ENCODE results near the gene TRAPPC6A.
A peak's percentile ranks its signal among the peaks of the same experiment; 100 is the strongest.

The TRAPPC6A gene

DNA sequence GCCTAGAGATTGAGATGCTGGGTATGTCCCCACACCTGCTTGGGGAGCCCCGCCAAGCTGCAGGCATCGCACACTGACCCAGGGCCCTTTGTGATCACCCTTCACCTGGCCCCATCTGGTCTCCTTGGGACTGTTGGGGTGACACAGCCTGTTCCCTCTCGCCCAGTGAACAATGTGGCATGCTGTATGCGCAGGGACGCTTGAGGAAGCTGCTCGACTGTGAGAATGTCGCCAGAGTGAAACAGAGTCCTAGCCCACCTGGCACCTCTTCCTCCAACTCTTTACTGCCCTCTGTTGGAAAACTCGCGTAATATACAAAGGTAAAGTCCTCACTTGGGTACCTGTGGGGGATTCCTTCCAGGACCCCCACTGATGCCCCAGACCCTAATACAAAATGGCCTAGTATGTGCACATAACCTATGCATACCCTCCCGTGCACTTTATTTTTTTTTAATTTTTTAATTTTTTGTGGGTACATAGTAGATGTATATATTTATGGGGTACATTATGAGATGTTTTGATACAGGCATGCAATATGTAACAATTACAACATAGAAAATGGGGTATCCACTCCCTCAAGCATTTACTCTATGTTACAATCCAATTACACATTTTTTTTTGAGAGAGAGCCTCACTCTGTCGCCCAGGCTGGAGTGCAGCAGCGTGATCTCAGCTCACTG lies 9.5 kb upstream of the TRAPPC6A start:
- no peaks in the 10 kb centered on the region for H3K27me3 ChIP-seq (ENCODE audit: control insufficient read depth, low read length)
- no peaks in the 10 kb centered on the region for H3K9me2 ChIP-seq (replicated peaks; ENCODE audit: control insufficient read depth, low read length)
- no peak overlapping the region for H3K4me3 ChIP-seq (ENCODE audit: low read length)
- H3F3A ChIP-seq (ENCODE audit: control insufficient read depth, insufficient read depth) = no peaks in the 10 kb centered on the region
- no peaks in the 10 kb centered on the region for H3K9me3 ChIP-seq (ENCODE audit: control insufficient read depth, insufficient read depth, low read length)
- H4K20me1 ChIP-seq (ENCODE audit: control insufficient read depth, insufficient read depth, low read depth, low read length) = no peaks in the 10 kb centered on the region
- no peak overlapping the region for H3K27ac ChIP-seq (ENCODE audit: low read depth, low read length)
- no peak overlapping the region for H3K4me2 ChIP-seq (ENCODE audit: low read length)
- TF ChIP-seq EZH2phosphoT487 (IDR thresholded peaks at IDR 0.05; ENCODE audit: borderline replicate concordance, low read length) = no peak
- TF ChIP-seq, protein P1, sequence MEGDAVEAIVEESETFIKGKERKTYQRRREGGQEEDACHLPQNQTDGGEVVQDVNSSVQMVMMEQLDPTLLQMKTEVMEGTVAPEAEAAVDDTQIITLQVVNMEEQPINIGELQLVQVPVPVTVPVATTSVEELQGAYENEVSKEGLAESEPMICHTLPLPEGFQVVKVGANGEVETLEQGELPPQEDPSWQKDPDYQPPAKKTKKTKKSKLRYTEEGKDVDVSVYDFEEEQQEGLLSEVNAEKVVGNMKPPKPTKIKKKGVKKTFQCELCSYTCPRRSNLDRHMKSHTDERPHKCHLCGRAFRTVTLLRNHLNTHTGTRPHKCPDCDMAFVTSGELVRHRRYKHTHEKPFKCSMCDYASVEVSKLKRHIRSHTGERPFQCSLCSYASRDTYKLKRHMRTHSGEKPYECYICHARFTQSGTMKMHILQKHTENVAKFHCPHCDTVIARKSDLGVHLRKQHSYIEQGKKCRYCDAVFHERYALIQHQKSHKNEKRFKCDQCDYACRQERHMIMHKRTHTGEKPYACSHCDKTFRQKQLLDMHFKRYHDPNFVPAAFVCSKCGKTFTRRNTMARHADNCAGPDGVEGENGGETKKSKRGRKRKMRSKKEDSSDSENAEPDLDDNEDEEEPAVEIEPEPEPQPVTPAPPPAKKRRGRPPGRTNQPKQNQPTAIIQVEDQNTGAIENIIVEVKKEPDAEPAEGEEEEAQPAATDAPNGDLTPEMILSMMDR (IDR thresholded peaks at IDR 0.05; ENCODE audit: low read depth, low read length, poor library complexity, severe bottlenecking) = peak; percentile 61
- peaks cover 3% of the 10 kb centered on the region; the same call in 1 of the 2 replicates for H3K4me1 ChIP-seq (ENCODE audit: control insufficient read depth, low read length)
- no peaks in the 10 kb centered on the region for H3K36me3 ChIP-seq (ENCODE audit: control insufficient read depth, low read length)
- no peaks in the 10 kb centered on the region for H3K79me2 ChIP-seq (ENCODE audit: control insufficient read depth, low read length)

DNA sequence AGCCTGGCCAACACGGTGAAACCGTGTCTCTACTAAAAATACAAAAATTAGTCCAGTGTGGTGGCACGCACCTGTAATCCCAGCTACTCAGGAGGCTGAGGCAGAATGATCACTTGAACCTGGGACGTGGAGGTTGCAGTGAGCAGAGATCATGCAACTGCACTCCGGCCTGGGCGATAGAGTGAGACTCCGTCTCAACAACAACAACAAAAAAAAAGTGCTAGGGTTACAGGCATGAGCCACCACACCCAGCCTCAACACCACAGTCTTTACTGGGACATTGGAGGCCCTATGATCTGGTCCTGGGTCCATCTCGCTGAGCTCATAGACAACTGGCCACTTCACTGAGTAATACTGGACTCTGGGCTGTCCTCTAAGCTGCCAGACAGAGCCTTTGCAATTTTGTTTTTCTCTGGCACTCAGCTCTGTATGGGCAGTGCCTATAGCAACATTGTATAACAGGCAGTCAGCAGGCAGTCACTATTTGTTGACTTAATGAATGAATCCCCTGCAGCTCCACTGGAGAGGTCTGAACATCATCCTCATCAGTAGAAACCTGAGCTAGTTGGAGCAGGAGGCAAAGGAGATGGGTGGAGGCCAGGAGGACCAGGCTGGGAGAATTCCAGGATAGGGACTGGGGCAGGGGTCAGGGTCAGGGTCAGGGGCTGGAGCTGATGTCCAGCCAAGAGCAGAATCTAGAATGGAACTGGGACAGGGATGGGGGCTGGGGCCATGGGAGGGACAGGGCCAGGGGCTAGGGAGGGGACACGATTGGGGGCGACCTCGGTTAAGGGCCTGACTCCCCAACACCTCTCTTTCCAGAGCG lies 8.7 kb upstream of the TRAPPC6A start:
- TF ChIP-seq EZH2phosphoT487 (IDR thresholded peaks at IDR 0.05; ENCODE audit: borderline replicate concordance, low read length) = no peak
- TF ChIP-seq, protein P1 (IDR thresholded peaks at IDR 0.05; ENCODE audit: low read depth, low read length, poor library complexity, severe bottlenecking) = no peak
- Histone ChIP-seq H3K4me1 (ENCODE audit: control insufficient read depth, low read length) (peaks cover 3% of the 10 kb centered on the region; the same call in 1 of the 2 replicates), H3K79me2 (ENCODE audit: control insufficient read depth, low read length) (peaks cover under 1% of the 10 kb centered on the region), H4K20me1 (ENCODE audit: control insufficient read depth, insufficient read depth, low read depth, low read length) (no peaks in the 10 kb centered on the region), H3F3A (ENCODE audit: control insufficient read depth, insufficient read depth) (no peaks in the 10 kb centered on the region), H3K36me3 (ENCODE audit: control insufficient read depth, low read length) (peaks cover under 1% of the 10 kb centered on the region), H3K4me3 (ENCODE audit: low read length) (no peak overlapping the region), H3K9me3 (ENCODE audit: control insufficient read depth, insufficient read depth, low read length) (no peaks in the 10 kb centered on the region), H3K4me2 (ENCODE audit: low read length) (no peak overlapping the region), H3K9me2 (replicated peaks; ENCODE audit: control insufficient read depth, low read length) (no peaks in the 10 kb centered on the region), H3K27ac (ENCODE audit: low read depth, low read length) (no peak overlapping the region), H3K27me3 (ENCODE audit: control insufficient read depth, low read length) (no peaks in the 10 kb centered on the region)

DNA sequence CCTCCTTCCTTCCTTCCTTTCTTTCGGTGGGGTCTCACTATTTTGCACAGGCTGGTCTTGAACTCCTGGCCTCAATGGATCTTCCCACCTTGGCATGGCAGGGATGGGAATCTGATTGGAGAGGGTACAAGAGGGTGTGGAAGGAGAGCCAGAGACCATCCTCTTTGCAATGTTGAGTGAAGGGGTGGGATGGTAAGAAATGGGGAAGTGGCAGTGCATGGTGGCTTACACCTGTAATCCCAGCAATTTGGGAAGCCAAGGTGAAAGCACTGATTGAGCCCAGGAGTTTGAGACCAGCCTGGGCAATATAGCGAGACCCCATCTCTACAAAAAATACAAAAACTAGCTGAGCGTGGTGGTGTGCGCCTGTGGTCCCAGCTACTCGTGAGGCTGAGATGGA lies 6.1 kb upstream of the TRAPPC6A start:
- no peaks in the 10 kb centered on the region for H3K9me3 ChIP-seq (ENCODE audit: control insufficient read depth, insufficient read depth, low read length)
- H4K20me1 ChIP-seq (ENCODE audit: control insufficient read depth, insufficient read depth, low read depth, low read length) = no peaks in the 10 kb centered on the region; the same call in 1 of the 2 replicates
- no peak for TF ChIP-seq EZH2phosphoT487 (IDR thresholded peaks at IDR 0.05; ENCODE audit: borderline replicate concordance, low read length)
- TF ChIP-seq, protein P1 (IDR thresholded peaks at IDR 0.05; ENCODE audit: low read depth, low read length, poor library complexity, severe bottlenecking) = no peak
- H3K36me3 ChIP-seq (ENCODE audit: control insufficient read depth, low read length) = peaks cover 13% of the 10 kb centered on the region
- H3K27me3 ChIP-seq (ENCODE audit: control insufficient read depth, low read length) = no peaks in the 10 kb centered on the region
- no peak overlapping the region for H3K27ac ChIP-seq (ENCODE audit: low read depth, low read length)
- peaks cover 27% of the 10 kb centered on the region for H3K79me2 ChIP-seq (ENCODE audit: control insufficient read depth, low read length)
- peaks cover 21% of the 10 kb centered on the region for H3K4me1 ChIP-seq (ENCODE audit: control insufficient read depth, low read length)
- H3F3A ChIP-seq (ENCODE audit: control insufficient read depth, insufficient read depth) = no peaks in the 10 kb centered on the region
- H3K4me3 ChIP-seq (ENCODE audit: low read length) = no peak overlapping the region
- no peak overlapping the region for H3K4me2 ChIP-seq (ENCODE audit: low read length)
- H3K9me2 ChIP-seq (replicated peaks; ENCODE audit: control insufficient read depth, low read length) = no peaks in the 10 kb centered on the region
